Gastroesophageal sphincter (tissue), 3 donors: Measurements from ENCODE around the gene PARD3.

Experiments used
- CTCF ChIP-seq, 4 experiments: fragments of 200-600 bp in 2 of 4; fragments of 450-650 bp in 2 of 4; sonication (generic) in 1 of 4; IDR thresholded peaks; one replicate each; pipeline ENCODE4 v1.5.1; 2017 to 2019; ENCODE audit warnings: antibody characterized with exemption in 4 of 4, mild to moderate bottlenecking in 2 of 4, moderate library complexity in 2 of 4
- EP300 ChIP-seq: sonication (generic); formaldehyde crosslinking; IDR thresholded peaks from one replicate; pipeline ENCODE4 v1.6.1; 2017; ENCODE audit warnings: antibody characterized with exemption, mild to moderate bottlenecking
- POLR2A ChIP-seq, 2 donors: fragments of 450-650 bp; IDR thresholded peaks; one replicate each; pipeline ENCODE4 v1.6.1; 2017; ENCODE audit warnings: antibody characterized with exemption in 2 of 2, mild to moderate bottlenecking in 2 of 2, moderate library complexity in 1 of 2

- TF ChIP-seq CTCF (IDR thresholded peaks at IDR 0.05) (no peak), POLR2A (IDR thresholded peaks at IDR 0.05) (no peak), EP300 (no peak)
These were observed 628.4 kb downstream of the PARD3 start for GRCh38 chr10:34186745-34187144.
